Smooth muscle cell (in vitro differentiated cells): ENCODE data around the gene FASTK. TPM values are rescaled to one million over a fixed set of nuclear protein-coding genes. Genes with fewer than 3 reads are reported as not detected.
A peak's percentile ranks its signal among the peaks of the same experiment; 100 is the strongest.

ENCODE experiments used
- DNase-seq: peaks from one replicate; lab custom pipeline; 2025; ENCODE audit not compliant: unreplicated experiment; lab: John Stamatoyannopoulos, UW
- H2AFZ ChIP-seq: fragments of 200-600 bp; sonication (generic); 2 replicates; pipeline ENCODE4 v1.6.0; 2016; ENCODE audit warnings: antibody characterized with exemption, low read depth, mild to moderate bottlenecking
- H3F3A ChIP-seq: fragments of 200-600 bp; sonication (generic); 2 replicates; pipeline ENCODE4 v1.6.0; 2017; ENCODE audit warnings: antibody characterized with exemption, low read depth
- H3K27ac ChIP-seq: fragments of 200-600 bp; sonication (generic); 2 replicates; pipeline ENCODE4 v1.5.1; 2016; ENCODE audit warnings: low read depth, mild to moderate bottlenecking
- H3K27me3 ChIP-seq: fragments of 200-600 bp; sonication (generic); 2 replicates; pipeline ENCODE4 v1.6.1; 2016; ENCODE audit warnings: low read depth, mild to moderate bottlenecking
- H3K36me3 ChIP-seq: fragments of 200-600 bp; sonication (generic); 2 replicates; pipeline ENCODE4 v1.5.1; 2016; ENCODE audit warnings: low read depth
- H3K4me1 ChIP-seq: fragments of 200-600 bp; sonication (generic); 2 replicates; pipeline ENCODE4 v1.5.1; 2016; ENCODE audit warnings: low read depth
- H3K4me2 ChIP-seq: fragments of 200-600 bp; sonication (generic); 2 replicates; pipeline ENCODE4 v1.6.0; 2016; ENCODE audit warnings: mild to moderate bottlenecking
- H3K4me3 ChIP-seq: fragments of 200-600 bp; sonication (generic); 2 replicates; pipeline ENCODE4 v1.5.1; 2016; ENCODE audit warnings: mild to moderate bottlenecking
- H3K79me2 ChIP-seq: fragments of 200-600 bp; sonication (generic); 2 replicates; pipeline ENCODE4 v1.6.0; 2016; ENCODE audit warnings: low read depth, mild to moderate bottlenecking
- H3K9ac ChIP-seq: fragments of 200-600 bp; sonication (generic); 2 replicates; pipeline ENCODE4 v1.6.0; 2016; ENCODE audit warnings: low read depth
- H3K9me3 ChIP-seq: fragments of 200-600 bp; sonication (generic); replicated peaks from 2 replicates; pipeline ENCODE4 v1.5.1; 2016; ENCODE audit warnings: low read depth
- H4K20me1 ChIP-seq: fragments of 200-600 bp; sonication (generic); 2 replicates; pipeline ENCODE4 v1.6.0; 2016; ENCODE audit warnings: low read depth
- CTCF ChIP-seq: fragments of 200-600 bp; sonication (generic); IDR thresholded peaks from 2 replicates; pipeline ENCODE4 v1.5.1; 2017; ENCODE audit warnings: borderline replicate concordance, mild to moderate bottlenecking, antibody characterized with exemption; ENCODE audit not compliant: insufficient read depth, poor library complexity, severe bottlenecking
- WGBS: methylation state at CpG from one replicate; pipeline ENCODE4 v1.1.7; 2016; ENCODE audit warnings: low lambda C conversion rate; 5-methylcytosine and 5-hydroxymethylcytosine counted together
- polyA plus RNA-seq: library from polyadenylated mRNA; unstranded; fragments of >200 nt; fragmentation: Nextera tagmentation; extraction: Ambion mirVana; gene quantifications from 2 replicates; pipeline ENCODE4 v1.2.1, GENCODE V29; 2016
- total RNA-seq: library from RNA; depleted of rRNA; stranded (reverse); fragments of >200 nt; gene quantifications from 2 replicates; pipeline ENCODE4 v1.2.3, GENCODE V29; 2014

FASTK gene
- total and polyA plus RNA-seq, 2 experiments from 2014 or later = 100 to 177 TPM

GRCh38 chr7:151080067-151080521 is 515 bp downstream of the FASTK start:
- no peaks in the 10 kb centered on the region for H3K36me3 ChIP-seq
- peaks cover 21% of the 10 kb centered on the region for H4K20me1 ChIP-seq
- peaks cover 33% of the 10 kb centered on the region for H3K79me2 ChIP-seq
- H3K4me2 ChIP-seq = peak overlapping the region; percentile 97
- TF ChIP-seq CTCF = no peak
- 1% methylated on average over 29 of the region's 31 CpGs for WGBS
- no peaks in the 10 kb centered on the region for H3K9me3 ChIP-seq
- no peaks in the 10 kb centered on the region for H3K27me3 ChIP-seq
- H3K9ac ChIP-seq = peak overlapping the region; percentile 93
- H3K4me1 ChIP-seq = peaks cover 25% of the 10 kb centered on the region
- H3K4me3 ChIP-seq = peak overlapping the region; percentile 94
- peak overlapping the region; percentile 80 for H3K27ac ChIP-seq
- peak overlapping the region; percentile 77 for H2AFZ ChIP-seq
- H3F3A ChIP-seq = peaks cover 25% of the 10 kb centered on the region
- DNase-seq = no peak

GRCh38 chr7:151079199-151079910 is 1.3 kb downstream of the FASTK start:
- peaks cover 21% of the 10 kb centered on the region for H4K20me1 ChIP-seq
- H3K27ac ChIP-seq = no peak overlapping the region
- 90% methylated on average over 27 of the region's 27 CpGs for WGBS

GRCh38 chr7:151078233-151079040 is 2.2 kb downstream of the FASTK start:
- H3K27ac ChIP-seq = no peak overlapping the region
- 61% methylated on average over 13 of the region's 22 CpGs for WGBS
- peak overlapping the region; percentile 97 for H3K4me2 ChIP-seq
- TF ChIP-seq CTCF = no peak
- peaks cover 16% of the 10 kb centered on the region for H3F3A ChIP-seq
- H4K20me1 ChIP-seq = peaks cover 21% of the 10 kb centered on the region
- no peak overlapping the region for H3K9ac ChIP-seq
- no peaks in the 10 kb centered on the region for H3K27me3 ChIP-seq
- DNase-seq = no peak
- H3K4me1 ChIP-seq = peaks cover 24% of the 10 kb centered on the region
- H3K9me3 ChIP-seq = no peaks in the 10 kb centered on the region
- peaks cover 33% of the 10 kb centered on the region for H3K79me2 ChIP-seq
- H3K4me3 ChIP-seq = no peak overlapping the region
- H2AFZ ChIP-seq = no peak overlapping the region
- H3K36me3 ChIP-seq = no peaks in the 10 kb centered on the region

More at GRCh38 chr7:151079199-151079910, 1.3 kb downstream of the FASTK start:
- peaks cover 33% of the 10 kb centered on the region for H3K79me2 ChIP-seq
- H3K4me3 ChIP-seq = peak overlapping the region; percentile 94
- no peak overlapping the region for H2AFZ ChIP-seq
- DNase-seq = no peak
- no peak for TF ChIP-seq CTCF
- no peaks in the 10 kb centered on the region for H3K9me3 ChIP-seq
- H3K4me2 ChIP-seq = peak overlapping the region; percentile 97
- H3K9ac ChIP-seq = peak overlapping the region; percentile 93
- H3K27me3 ChIP-seq = no peaks in the 10 kb centered on the region
- H3K4me1 ChIP-seq = peaks cover 24% of the 10 kb centered on the region
- no peaks in the 10 kb centered on the region for H3K36me3 ChIP-seq
- H3F3A ChIP-seq = peaks cover 22% of the 10 kb centered on the region
